GM19240 (cell line): Measurements from ENCODE around the gene PBX3.

Experiments used
- DNase-seq: peaks from one replicate; pipeline ENCODE4 v3.0.0; 2011; ENCODE audit warnings: low spot score; ENCODE audit not compliant: insufficient read length

The PBX3 gene

DNA sequence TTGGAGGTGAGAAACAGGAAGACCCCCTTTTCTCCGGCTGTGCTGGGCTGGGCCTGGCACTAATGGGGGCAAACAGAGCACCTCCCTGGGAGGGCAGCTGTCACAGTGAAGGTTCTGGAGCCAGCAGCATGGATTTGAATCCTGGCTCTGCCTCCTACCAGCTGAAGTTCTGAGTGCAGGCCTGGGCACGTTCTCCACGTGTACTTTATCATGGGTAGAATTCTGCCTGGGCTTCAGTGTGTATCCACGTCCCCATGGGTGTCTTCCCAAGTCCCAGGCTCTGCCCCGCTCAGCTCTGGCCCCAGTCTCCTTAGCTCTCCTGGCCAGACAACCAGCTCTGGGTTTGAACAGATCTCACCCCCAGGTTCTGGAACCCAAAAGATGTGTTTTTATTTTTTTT, 223.2 kb downstream of the PBX3 start:
- DNase-seq = no peak

DNA sequence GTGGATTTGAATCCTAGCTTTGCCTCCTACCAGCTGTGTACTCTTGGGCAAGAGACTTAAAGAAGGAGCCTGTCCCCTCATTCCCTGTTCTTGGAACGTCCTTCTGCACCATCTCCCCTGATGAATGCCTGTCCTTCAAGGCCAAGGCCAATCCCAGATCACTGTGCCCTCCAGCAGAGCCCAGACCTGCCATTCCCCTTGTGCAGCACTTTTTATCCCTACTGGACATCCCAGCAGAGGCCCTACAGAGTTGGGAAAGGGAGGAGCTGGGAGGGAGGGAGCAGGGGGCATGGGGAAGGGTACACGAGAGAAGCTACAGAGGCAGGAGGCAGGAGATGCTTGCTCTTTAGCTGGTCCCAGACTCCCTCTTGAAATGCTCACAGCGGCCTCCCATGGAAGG, 223.9 kb downstream of the PBX3 start:
- DNase-seq = no peak

DNA sequence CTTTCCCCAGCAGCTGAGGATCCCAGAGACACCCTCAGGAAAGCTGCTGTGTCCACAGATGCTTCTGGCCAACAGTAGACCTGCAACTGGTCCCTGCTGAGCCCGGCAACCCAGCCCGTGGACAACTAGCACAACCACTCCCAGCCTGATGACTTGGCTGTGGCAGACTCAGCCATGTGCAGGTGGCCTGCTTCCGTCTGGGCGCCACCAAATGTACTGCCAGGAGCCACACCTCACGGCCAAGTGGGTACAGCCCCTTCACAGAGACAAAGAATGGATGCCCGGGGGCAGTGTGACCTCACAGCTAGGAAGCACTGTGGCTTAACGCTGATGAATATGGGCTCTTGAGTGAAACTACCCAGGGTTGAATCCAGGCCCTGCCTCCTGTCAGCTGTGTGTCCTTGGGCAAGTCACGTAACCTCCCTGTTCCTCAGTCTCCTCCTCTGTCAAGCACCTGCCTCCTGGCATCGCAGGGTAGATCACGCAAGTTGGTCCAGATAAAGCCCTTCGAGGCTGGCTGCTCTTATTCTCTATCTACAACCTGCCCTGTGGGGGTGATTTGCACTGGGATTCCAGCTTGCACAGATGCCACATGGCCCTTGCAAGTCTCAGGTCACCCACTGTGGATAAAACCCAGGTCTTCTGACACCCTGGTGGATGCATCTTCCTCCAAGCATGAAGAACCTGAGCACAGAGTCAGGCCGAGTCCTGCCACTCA, 225.0 kb downstream of the PBX3 start:
- no peak for DNase-seq

DNA sequence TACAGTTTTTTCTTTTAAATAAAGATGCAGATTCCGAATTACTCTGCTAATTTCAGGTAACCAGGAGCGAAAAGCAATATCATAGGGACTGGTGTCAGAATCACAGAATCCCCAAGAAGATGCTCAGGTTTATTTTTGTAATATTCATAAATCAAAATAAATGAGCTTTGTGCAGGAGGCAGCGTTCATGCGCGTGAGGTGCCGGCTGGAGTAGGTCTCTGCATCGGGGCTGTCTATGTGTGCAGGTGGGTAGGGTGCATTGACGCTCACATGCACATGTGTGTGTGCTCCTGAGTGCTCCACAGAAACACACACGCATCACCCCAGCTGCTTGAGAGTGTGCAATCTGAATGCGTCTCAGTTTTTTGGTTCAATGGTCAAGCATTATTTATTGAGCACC, 226.4 kb downstream of the PBX3 start:
- DNase-seq = no peak

DNA sequence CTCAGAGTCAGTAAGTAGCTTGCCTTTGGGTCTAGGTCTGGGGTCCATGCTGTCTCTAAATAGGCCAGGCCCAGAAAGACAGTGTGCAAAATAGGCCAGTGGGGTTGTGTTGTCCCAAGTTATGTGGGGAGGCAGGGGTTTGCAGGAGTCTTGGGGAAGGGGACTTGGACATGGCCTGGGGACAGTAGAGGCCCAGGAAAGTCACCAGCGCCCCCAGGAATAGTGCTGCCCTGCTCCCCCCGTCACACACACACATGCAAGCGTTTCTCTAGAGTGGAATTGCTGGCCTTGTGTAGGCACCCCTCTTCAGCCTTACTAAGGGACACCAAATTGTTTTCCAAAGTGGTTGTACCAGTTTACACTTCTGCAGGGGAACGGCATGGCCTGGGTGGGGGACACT, 227.5 kb downstream of the PBX3 start:
- no peak for DNase-seq

DNA sequence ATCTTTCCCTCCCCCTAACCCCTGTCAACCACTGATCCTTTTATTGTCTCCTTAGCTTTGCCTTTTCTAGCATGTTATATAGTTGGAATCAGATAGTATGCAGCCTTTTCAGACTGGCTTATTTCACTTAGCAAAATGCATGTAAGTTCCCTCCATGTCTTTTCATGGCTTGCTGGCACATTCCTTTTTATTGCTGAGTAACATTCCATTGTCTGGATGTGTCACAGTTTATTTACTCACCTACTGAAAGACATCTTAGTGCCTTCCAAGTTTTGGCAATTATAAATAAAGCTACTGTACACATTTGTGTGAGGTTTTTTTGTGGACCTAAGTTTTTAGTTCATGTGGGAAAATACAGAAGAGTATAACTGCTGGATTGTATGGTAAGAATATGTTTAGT, 230.1 kb downstream of the PBX3 start:
- no peak for DNase-seq

DNA sequence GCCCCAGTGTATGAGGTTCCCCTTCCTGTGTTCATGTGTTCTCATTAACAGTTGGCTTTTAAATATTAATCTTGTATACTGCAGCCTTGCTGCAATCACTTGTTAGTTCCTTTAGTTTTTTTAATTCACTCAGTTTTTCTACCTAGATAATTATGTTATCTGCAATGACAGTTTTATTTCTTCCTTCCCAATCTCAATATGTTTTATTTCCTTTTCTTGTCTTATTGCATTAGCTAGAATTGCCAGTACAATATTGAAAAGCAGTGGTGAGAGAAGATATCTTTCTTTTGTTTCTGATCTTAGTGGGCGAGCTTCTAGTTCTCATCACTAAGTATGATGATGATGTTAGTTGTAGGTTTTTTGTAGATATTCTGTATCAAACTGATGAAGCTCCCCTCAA, 232.2 kb downstream of the PBX3 start:
- no peak for DNase-seq

DNA sequence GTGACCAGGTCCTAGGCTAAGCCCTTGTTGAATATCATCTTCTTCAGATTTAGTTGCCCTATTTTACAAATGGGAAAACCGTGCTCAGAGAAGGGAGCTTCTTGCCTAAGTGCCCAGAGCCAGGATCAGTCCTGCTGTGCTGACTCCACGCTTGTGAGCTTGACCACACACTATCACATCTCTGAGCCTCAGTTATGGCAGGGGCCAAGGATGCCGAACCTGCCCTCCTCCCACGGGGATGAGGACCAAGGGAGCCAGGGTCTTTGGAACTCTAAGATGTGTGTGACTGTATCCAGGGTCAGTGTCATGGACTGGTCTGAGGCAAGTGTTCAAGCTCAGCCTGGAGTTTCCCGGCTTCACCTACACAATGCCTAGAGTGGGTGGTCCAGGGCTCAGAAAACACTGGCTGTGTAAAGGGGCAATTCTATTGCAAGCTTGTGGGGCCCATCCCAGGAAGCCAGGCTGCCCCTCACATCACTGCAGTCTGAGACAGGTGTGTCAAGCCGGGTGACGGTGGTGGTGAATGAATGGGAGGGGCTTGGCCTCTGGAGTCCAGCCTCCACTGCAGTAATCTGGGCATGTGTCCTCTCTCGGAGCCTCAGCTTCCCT, 235.7 kb downstream of the PBX3 start:
- DNase-seq = no peak

DNA sequence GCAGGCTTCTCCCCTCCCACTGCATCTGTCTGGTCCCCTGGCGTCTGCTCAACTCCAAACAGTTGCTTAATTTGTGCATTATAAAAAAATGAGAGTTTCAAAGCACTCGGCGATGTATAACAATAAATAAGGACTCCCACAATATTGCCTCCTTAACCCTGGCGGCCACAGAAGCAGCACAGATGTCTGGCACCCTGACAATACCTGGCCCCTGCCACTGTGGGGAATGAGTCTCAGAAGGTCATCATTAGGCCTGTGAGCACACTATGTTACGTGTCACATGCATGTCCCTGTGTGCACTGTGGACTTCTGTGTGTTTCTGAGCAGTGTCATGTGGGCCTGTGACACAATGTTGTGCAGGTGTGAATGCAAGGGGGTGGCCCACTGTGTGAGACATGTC, 236.5 kb downstream of the PBX3 start:
- DNase-seq = no peak

DNA sequence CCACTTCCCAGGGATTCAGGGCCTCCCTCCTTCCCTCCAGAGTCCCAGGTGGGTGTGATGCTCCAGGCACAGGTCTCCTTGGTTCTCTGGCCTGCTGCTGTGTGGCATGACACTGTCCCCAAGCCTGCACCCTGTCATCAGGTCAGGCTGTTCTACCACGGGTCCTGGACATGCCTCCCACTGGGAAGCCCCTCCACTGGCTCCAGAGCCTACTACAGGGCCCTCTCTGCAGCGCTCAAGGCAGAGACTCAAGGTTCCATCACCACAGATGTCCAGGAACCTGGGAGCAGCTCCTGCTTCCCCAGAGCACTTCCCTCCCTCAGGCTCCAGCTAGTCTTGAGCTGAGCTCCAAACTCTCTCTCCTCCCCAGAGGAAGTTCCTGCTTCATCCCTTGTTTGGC, 237.3 kb downstream of the PBX3 start:
- DNase-seq = no peak

DNA sequence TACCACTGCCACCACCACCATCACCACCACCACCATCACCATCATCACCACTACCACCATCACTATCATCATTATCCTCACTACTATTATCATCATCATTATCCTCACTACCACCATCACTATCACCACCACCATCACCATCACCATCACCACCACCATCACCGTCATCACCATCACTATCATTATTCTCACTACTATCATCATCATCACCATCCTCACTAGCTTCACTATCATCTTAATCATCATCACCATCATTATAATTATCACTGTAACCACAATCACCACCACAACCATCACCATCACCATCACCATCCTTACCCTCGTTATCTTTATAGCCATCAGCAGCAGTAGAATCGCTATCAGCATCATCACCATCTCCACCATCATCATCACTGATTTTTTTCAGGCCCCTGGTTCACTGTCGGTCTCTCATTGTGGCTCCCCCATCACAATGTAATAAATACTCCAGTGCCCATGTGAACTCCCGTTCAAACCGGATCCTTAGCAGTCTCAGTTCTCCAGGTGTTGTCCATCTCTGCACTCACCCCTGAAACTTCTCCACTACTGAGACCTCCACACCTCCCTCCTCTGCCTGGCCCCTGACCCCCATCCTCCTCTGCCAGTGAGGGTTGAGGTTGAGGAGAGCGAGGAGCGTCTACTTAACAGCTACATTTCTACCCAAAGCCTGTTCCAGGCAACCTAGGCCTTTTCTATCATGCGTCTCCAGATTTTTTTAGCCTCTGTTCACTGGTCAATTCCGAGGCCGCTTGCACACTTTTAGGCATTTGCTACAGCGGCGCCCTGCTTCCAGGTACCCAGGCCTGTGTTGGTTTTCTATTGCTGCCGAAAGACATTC, 238.2 kb downstream of the PBX3 start:
- no peak for DNase-seq

DNA sequence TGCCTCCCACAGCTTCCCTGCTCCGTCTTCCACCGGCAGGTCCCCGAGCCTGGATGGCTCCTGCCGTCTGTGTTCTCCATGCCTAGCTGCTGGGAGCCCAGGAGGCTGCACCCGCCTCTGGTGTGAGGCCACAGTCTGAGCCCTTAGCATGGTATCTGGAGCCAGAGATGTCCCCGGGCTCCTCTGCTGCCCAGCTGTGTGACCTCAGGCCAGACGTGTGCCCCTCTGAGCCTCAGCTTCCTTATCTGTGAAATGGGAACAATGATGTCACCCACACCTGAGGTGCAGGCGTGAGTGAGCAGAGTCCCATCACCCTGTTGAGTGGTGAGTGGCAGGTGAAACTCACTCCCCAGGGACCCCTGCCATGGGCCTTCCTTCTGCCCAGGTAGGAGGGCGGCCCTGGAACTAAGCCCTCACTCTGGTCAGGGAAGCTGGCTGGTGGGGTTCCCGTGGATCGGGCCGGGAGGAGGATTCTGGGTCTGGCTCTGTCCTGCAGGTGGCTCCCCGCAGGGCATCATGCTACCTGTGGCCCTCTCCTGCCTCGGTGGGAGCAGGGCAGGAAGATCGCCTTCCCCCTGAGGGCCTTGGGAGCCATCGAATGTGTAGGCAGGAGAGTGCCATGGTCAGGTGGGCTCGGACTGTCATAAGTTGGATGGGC, 239.0 kb downstream of the PBX3 start:
- DNase-seq = no peak

DNA sequence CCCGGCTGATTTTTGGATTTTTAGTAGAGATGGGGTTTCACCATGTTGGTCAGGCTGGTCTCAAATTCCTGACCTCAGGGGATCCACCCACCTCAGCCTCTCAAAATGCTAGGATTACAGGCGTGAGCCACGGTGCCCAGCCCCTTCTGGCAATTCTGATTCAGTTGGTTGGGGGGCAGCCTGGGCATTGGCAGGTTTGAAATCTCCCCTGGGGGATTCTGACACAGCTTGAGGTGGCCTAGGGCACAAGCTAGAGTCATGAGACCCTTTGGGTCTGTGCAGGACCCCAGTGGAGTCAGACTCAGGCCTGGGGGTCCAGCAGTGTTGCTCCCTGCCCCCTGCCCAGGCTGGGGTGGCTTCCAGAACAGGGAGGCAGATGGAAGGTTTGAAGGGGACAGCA, 239.8 kb downstream of the PBX3 start:
- DNase-seq = no peak

DNA sequence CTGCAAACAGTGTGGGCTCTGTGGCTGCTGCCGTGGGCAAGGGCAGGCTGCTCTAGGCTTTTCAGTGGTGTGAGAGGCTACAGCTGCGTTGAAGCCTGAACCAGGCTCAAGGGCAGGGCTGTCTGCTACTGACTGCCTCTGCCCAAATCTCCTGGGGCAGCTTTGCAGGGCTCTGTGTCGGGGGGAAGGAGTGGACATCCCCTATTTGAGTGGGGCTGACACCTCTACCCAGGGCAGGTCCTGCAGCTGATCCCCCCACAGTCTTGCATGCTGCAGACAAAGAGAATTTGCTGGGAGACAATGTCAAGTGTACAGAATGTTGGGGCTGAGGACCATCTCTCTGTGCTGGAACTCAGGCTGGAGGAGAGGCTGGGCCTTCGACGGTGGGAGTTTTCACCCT, 240.2 kb downstream of the PBX3 start:
- DNase-seq = no peak

DNA sequence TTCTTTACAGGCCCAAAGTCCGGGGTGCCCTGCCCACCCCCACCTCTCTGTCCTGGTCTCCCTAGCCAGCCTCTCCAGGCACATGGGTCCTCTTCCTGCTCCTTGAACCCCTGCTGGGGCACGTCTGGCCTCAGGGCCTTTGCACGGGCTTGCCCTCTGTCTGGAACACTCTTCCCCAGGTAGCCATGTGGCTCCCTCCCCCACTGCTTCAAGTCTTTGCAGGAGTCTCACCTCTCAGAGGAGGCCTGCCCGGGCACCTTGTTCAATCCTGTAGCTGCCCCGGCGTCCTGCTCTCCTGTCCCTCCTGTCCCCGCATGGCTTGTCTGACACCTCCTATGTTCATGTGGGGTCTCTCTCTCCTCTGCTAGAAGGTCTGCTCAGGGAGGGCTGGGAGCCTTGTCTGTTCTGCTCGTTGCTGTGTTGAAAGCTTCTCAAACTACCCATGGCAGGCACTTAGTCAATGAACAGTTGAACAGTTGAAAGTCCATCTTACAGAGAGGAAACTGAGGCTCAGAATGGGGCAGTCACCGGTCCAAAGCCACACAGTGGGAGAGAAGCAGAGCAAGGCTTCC, 241.4 kb downstream of the PBX3 start:
- DNase-seq = no peak

DNA sequence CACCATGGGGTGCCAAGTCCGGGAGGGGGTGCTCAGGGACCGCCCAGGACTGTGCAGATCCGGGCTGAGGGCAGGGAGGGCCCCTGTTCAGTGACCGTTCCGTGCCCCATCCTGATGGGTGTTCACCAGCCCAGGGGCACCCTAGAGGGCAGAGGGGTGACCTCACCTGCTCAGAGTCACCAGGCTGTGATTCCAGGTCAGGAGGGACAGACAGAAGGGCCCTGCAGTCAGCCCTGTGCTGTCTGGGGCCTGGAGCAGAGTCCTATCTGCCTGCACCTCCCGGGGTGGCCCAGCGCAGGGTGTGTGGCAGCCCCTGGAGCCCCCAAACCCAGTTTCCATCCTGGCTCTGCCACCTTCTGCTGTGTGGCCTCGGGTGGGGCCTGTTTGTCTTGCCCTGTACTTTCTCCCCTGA, 241.9 kb downstream of the PBX3 start:
- no peak for DNase-seq

DNA sequence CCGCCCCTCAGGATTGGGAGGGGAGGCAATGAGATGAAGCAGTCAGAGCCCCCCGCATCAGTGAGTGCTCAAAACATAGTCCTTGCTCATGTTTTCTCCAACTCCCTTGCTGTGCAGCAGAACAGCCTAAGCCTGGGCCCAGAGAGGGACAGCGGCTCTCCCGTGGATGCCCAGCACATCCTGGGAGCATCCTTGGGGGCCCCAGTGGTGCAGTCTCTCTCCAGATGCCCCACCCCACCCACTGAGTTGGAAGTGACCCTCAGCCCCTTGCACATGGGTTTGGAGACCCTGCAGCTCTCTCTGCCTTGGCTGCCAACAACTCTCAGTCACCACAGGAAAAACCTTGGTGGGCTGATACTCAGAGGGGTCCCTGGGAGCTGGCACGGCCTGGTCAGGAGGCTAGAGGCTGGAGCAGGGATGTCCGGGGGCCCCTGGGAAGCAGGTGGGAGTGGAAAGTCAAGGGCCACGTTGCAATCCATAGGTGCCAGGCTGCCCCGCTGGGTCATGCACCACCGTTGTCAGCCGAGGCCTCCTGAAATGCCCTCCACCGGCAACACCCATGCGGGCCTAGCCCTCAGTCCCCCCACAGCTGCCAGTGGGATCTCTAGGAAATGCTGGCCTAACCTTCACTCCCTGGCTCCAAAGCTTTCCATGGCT, 242.5 kb downstream of the PBX3 start:
- DNase-seq = no peak

DNA sequence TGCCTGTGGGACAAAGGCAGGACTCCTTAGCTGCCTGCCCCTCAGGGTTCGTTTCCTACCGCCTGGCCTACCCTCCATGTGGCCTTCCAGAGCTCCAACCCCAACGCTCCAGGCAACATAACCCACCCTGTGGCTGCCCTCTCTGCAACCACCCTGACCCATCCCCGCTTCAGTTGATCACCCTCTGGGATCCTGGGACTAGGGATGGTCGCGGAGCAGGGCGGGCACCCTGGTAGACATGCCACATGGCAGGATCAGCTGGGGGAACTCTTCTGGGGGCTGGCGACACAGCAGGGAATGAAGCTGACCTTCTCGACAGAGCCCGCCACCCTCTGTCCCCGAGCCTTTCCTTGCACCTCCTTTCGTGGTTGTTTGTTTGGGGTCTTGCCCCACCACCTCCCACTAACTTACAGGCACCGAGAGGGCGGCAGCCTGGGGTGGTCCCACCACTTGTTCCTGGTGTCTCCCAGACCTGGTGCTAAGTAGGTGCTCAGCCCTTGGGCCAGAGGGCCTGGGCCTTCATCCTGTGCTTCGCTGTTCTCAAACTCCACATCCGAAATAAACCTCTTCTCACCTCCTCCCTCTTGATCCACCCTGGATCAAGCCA, 243.1 kb downstream of the PBX3 start:
- DNase-seq = no peak

DNA sequence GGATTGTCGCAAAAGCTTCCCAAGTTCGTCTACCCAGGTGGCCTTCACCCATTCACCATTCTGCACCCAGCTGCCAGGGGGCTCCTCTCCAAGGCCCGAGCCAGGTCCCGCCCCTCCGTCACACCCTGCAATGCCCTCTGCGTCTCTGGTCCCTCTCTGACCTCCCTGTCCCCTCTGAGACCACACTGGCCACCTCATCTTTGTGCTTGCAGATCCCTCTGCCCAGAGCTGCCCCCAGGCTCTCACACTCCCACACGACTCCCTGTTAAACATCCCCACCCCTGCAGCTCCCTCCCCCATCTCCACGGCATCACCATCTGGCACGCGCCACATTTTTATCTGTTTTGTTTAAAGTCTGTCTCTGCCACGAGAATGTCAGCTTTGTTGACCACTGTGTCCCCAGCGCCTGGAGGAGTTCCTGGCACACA, 243.6 kb downstream of the PBX3 start:
- DNase-seq = no peak

DNA sequence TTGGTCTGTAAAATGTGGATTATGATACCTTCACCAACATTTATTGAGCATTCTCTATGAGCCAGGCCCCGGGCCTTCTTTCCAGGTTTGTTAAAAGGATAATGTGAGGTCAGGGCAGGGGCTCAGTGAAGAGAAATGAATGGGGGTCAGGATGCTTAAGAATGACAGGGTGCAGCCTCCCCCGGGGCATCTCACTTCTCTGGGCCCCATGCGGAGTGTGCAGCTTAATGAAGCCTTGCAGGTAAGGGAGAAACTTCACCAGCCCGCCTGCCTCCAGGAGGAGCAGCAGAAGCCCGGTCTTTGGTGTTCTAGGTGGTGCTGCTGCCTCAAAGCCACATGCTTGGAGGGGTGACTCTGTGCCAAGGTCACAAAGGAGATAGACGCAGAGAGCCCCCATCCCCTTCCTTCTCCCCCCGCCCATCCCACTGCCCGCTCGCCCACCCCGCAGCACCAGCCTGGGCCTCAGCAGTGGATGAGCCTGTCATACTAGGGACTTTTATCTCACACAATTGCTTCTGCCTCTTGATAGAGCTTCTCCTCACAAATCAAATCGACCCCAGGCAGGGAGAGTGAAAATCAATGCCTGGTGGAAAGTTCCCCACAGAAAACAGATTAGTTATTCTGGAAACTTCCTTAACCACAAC, 244.8 kb downstream of the PBX3 start:
- DNase-seq = no peak
